Endometrial microvascular endothelial cells (primary cell): Measurements from ENCODE around the gene KCNK10. TPM values are rescaled to one million over a fixed set of nuclear protein-coding genes. Genes with fewer than 3 reads are reported as not detected.

Source experiments
- in situ Hi-C: cut with HindIII; loops from 2 replicates; pipeline ENCODE4 v1.10.0; 2017; ENCODE audit warnings: low sequenced_read_pairs, low pct_unique_long_range_greater_than_20kb; ENCODE audit errors: inconsistent ontology term
- total RNA-seq: library from RNA; depleted of rRNA; stranded (reverse); fragments of >200 nt; gene quantifications from one replicate; pipeline ENCODE4 v1.2.3, GENCODE V29; 2015; ENCODE audit errors: inconsistent ontology term

Gene KCNK10
- total RNA-seq, 1 donor from 2014 or later: not detected

DNA sequence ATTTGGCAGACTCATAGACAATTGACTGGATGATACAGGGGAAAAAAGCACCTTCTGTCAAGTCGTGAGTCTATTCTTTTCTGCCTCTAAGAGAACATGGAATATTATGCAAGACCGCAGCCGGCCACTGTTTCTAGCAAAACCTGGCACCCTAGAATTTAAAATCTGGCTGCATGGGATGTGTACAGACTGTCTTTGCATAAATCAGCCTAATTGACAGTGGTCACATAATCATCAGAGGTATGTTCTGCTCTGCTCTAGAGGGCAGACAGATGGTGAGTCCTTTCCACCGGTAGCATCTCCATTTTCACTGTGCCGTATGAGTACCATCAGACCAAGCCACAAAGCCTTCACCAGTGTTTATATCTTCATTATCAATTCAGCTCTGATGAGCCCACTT is 80.6 kb downstream of the KCNK10 start:
- in situ Hi-C loops: no loop called here

DNA sequence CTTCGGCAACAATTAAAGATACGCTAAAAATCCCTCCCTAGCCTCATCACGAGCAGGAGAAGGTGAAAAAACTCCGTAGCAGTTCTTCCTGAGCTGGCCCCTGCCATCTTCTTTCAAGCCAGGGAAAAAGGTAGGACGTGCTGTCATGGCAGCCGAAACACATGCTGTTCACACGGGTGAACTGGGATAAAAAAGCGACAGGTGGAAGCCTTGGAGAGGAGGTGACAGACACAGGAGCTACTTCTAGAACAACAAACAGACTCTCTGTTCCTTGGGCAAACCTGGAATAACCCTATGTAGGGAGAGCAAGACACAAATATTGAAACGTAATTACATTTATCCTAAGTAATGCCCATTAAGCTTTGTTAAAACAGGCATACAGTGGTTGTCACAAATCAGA is 81.3 kb downstream of the KCNK10 start:
- in situ Hi-C loops: no loop called here

DNA sequence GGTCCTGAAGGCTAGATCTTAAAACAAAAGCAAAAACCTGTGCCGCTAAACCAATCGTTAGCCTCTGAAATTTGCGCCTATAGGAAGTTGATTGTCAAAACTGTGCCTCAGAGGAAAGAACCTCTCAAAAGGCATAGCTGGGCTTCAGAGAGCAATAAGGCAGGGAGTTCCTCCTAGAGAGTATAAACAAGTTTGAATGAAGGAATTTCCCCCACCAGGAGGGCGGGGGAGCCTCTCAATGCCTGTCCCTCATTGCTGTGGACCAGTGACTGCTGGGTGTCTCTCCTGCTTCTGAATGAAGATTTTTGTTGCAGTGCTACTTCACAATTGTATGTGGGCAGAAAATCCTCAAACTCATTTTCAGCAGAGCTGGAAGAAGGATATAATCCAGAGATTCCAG is 88.6 kb downstream of the KCNK10 start:
- in situ Hi-C loops: no loop called here

DNA sequence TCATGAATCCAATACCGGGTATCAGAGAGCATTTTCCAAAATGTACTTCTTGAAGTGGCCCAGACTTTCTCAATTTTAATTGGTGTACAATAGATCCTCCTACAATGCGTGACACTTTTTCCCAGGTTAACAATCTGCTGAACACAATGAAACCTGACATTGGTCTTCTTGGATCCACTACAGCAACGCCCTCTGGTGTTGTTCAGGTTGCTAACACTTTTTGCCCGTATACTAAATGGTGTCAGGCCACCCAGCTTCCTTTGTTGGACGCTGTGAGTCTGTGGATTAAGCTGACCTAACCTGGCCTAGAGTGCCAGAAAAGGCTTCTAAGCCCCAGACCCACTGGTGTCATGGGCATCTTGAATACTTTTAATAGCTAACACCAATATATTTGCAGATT is 89.2 kb downstream of the KCNK10 start:
- in situ Hi-C loops: no loop called here

DNA sequence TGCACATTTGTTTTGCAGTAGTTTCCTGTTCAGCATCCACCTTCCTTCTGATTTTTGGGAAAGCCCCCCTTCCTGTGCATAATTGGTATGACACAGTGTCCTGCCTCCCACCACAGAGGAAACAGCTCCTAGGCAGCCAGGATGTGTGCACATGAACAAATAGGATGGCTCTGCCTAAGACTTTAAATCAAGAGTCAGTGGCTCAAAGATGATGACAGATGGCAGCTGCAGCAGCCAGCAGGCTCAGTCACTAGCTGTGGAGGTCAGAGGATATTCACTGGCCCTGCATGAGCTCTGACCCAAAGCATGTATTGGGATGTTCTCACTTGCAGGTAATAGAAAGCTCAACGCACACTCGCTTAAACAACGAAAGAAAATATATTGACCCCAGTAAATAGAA is 90.3 kb downstream of the KCNK10 start:
- in situ Hi-C loops: no loop called here

DNA sequence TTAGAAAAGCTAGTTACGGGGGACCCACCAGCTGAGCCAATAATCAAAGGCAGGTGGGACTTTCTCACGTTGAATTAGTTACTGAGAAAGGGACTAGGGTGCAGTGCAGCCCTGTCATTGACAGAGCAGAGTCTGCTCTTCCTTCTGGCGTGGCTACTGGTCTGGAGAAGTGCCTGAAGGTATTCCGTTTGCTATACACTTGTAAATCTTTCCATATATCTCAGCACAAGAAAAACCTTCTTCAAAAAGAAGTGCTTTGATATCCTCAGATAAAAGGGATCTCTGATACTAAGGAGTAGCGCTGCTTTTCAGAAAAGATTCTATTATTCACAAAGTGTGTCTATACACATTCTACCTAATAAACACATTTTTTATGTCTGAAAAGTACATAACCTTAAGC is 91.5 kb downstream of the KCNK10 start:
- in situ Hi-C loops: no loop called here

DNA sequence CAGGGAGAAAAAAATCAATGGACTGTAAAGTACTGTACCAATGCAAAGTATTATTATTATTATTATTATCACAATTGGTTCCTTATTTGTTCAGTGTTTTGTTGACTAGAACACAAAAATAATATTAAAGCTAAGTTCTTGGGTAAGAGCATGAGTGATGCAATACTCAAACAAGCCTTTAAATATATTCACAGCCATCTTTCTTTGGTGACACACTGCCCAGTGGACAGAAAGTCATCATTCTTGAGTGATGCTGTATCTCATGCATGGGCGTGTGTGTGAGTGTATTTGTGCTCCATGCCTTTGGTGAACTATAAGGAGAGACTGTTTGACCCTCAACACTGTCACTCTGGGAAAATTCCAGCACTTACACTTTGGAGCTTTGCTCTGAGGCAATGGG is 93.6 kb downstream of the KCNK10 start:
- in situ Hi-C loops: no loop called here

DNA sequence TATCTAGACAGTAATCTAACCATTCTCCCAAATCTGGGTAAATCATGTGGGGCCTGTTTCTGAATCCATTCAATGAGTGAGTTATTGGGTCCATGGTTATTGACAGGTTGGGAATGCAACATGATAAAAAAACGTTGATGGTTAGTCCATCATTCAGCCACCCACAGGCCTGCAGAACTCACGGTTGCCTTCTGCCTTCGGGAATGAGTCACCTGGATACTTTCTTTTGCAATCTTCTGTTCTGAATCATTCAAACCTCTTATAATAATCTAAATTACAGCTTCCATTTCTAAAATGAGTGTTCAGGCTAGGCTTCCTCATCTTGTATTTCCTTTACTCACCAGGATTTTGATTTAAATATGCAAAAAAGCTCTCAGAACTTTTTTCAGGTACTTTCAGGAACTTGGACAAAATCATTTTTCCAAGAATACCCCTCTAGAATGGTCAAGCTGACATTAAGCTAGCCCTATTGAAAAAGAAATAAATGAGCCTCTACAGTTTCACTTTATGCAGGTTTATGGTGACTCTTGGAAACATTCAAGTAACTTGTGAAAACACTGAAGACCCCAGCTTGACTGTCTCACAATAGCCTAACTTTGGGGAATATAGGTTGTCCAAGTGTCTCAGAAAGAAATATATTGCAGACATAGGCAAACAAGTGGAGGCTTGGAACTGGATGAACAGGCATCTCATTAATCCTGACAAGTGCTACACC is 94.4 kb downstream of the KCNK10 start:
- in situ Hi-C loops: no loop called here

DNA sequence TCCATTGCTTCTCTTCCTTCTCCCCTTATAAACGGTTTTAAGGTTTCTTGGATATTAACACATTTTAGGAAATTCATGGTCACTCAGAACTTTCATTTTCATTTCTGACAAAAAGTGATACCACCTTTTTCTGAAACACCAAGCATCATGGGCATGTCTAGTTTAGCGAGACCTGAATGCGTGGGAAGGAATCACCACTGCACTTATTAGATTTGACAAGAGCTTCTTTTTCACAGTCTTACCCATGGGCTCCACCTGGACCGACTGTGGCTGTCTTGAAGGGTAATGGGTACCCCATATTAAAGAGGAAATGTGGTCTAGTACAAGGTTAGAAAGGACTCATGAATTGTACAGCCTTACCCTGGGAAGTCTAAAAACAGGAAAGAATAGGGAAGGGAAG is 95.4 kb downstream of the KCNK10 start:
- in situ Hi-C loops: no loop called here

DNA sequence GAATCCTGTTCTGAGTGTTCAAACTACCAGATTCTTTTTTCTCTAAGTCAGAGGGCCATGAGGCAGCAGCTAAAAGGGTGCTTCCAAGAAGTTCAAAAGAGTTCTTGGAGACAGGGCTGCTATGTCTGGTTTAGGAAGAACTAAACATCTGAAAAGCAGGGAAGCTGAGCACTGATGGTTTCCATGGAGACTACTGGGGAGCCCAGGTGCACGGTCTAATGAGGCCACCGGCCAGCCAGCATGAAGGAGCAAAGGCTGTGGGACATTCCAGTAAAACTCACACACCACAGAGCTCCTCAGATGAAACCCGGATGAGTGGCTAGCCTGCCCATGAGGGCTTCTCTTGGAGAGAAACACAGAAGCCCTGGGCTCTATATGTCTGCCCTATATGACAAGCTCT is 97.3 kb downstream of the KCNK10 start:
- in situ Hi-C loops: no loop called here

DNA sequence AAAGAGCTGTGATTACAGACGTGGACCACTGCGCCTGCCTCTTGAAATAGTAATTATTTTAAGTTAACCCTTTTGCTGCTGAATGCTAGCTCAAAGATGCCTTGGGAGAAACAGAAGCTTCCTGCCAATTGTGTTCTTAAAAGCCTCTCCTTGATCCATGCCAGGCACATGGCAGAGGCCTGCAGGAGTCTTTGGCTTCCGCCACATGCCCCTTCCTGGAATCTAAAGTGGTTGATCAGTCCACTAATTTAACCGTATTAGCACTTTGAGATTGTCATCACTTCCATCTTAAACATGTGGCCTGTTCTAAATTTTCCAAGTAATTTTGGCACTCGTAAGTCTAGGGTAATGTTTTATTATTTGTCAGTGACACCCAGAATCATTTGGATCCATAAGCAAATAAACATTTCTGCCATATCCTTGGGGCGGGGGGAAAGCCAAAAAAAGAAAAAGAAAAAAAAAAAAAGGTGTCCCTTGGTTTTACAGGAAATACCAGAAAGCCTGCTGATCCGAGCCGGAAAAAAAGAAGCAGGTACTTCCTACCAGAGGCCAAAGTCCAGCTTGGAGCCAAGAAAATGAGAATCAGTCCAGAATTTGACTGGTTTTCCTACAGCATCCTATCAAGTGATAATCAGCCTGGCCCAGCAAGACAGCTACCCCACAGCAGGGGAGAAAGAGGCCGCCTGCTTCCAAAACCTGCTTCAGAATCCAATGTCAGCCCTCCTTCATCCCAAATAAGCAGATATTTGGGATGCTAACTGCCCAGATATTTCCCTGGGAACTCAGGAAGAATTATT is 104.8 kb downstream of the KCNK10 start:
- in situ Hi-C loops: no loop called here

DNA sequence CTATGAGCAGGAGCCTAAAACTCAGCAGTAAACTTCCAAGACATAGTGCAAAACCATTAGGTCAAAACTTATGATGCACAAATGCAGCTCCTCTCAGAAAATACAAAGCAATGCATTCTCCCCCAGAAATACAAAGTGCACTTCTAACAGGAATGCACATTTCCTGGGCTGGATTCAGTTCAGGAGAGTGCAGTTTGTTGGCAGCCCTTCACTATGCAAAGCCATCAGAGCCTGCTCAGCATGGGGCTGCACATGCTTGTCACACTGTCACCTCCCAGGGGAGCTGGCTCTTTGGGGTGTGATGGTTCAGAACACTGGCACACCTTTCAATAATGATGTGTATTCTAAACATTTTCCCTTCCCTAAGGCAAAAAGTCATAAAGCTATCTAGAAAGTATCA is 110.4 kb downstream of the KCNK10 start:
- in situ Hi-C loops: no loop called here

DNA sequence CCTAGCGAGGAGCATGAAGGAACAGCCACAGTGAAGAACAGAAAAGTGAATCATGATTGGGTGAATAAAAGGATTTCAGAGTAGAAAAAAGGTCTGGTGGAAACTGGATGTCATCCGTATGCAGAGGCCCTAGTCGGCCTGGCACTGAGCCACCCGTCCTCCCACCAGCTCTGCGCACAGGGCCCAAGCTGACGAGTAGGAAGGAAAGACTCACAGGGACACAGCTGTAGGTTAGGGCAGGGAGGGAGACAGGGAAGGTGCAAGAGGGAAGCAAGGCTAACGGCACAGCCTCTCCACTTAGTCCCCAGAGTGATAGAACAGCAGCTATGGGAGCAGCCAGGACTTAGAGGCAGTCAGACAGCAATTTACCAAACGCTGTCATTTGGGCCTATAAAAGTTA is 112.6 kb downstream of the KCNK10 start:
- in situ Hi-C loops: no loop called here

DNA sequence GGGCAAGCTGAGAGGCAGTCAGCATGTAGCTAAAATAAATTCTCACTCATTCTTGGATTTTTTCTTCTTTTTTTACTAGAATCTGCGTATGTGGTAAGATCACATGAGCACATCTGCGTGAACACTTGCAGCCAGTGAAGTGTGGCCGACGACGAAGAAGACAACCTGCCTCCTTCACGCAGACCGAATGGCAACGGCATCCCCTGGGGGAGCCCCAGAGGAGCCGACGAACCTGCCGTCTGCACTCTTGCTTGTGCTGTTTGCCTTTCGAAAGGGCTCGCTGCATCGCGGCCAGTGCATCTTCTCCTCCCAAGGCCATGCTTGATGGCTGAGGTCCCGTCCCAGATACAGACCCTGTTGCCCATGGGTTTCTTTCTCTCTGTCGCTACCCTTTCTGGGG is 113.8 kb downstream of the KCNK10 start:
- in situ Hi-C loops: no loop called here

DNA sequence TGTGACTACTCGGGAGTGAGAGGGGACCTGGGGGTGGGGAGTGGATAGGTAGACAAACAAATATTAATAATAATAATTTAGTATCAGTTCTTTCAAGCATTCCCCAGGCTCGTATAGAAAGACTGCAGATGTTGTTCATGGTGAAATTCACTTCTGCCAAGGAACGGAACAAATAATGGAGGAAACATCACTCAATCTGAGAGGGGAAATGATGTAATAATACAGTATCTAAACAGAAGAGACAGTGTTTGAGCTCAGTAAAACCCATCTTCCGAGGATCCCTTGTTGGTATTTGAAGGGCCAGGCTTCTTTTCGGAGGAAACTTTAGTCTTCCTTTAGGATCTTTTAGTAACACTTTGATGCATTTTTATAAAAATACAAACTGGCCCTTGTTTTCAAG is 114.2 kb downstream of the KCNK10 start:
- in situ Hi-C loops: no loop called here

DNA sequence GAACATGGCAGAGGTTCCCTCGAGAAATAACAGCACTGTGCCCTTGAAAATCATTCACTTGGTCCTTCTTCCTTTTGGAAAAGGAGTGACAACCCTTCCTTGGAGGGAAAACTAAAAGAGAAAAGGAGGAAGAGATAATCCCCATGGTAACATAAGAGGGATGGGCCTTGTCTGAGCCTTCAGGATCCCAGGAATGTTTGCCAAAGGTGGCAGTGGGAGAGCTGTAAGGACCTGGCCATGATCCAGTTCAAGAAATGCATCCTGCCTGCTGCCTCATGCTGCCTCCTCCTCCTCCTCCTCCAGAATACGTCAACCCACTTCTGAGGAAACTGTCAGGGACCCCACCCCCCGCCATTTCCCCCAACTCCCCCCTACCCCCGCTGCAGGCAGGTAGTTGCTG is 118.8 kb downstream of the KCNK10 start:
- in situ Hi-C loops: no loop called here

DNA sequence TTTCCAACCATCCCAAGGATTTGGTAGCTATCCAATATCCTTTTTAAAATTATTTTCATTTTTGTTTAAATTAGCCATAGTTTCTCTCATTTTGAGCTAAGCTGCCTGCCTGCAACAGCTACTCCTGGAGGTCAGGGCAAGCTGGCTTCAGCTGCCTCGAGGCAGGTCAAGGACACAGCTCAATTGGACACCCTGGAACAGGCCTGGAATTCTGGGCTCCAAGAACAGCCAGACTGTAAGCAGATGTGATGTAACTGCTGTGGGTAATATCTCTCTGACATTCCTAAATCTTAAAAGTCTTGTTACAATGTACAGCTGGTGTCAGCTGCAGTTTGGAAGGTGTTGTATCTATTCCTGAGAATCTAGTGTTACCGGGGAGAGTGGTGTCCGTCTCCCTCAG is 119.8 kb downstream of the KCNK10 start:
- in situ Hi-C loops: no loop called here

DNA sequence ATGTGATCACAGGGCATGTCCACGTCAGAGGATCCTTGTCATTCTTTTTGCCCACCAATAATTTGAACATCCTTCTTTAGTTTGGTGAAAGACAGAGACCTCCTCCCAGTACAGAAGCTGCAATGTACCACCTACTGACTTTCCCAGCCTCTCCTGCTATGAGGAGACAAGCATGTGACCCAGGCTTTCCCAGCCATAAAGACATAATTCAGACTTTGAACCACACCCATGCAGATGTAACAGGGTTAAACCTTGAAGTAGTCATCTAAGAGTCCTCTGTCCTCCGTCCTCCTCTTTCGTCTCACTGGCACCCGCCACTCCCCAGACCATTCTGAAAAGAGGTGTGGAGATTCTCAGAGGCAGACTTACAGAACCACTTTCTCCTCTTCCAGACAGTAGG is 120.8 kb downstream of the KCNK10 start:
- in situ Hi-C loops: no loop called here

DNA sequence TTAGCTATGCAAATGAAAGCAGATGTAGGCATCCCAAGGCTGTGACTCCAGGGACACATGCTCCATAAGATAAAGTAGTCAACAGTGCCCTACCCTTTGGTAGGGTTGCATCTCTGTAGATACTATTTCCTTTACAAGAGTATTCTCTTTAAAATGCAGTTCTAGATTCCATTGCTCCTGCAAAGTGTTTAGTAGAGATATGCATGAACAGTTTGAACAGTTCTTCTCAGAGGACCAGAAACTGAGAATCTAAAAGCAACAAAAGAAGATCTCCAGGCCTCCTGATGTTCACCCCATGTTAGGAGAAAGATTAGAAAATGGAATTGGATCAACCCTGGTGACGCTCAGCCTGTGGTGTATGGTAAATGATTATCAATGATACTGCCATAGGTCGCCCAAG is 121.2 kb downstream of the KCNK10 start:
- in situ Hi-C loops: no loop called here

DNA sequence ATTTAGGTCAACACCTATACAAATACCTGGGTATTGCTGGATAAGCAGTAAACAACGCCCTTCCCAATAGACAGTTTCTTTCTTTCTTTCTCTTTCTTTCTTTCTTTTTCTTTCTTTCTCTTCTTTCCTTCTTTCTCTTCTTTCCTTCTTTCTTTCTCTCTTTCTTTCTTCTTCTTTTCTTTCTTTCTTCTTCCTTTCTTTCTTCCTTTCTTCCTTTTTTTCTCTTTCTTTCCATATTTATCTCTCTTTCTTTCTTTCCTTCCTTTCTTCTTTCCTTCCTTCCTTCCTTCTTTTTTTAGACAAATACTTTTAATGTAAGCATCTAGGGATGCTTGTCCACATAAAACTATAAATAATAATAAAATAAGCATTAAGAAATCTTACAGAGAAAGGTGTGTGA is 123.2 kb downstream of the KCNK10 start:
- in situ Hi-C loops: no loop called here

DNA sequence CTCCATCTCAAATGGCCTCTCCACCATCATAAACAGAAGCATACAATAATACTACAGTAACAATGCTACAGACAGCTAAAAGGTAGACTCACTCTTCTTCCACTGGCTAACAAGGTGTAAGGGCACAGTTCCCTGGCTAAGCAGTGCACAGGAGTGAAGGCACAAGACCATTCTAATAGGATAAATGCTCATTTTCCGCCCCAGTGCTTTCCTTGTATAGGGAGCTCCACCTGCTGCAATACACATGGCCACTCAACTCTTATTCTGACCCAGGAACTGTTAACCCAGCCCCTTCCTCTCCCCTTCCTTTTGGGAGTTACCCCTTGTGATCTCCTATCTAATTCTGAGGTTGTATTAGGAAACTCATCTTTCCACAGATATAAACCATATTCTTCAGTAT is 124.6 kb downstream of the KCNK10 start:
- in situ Hi-C loops: no loop called here
